A549 (cell line): ENCODE data around the gene PRDX5.

Experiments
- BHLHE40 ChIP-seq: IDR thresholded peaks from 2 replicates; pipeline ENCODE4 v1.6.1; 2012; ENCODE audit warnings: low read depth, low read length, inconsistent platforms
- CBX2 ChIP-seq: fragments of 200-600 bp; sonication (generic); IDR thresholded peaks from 2 replicates; pipeline ENCODE4 v1.6.1; 2016; ENCODE audit warnings: low read depth, mild to moderate bottlenecking, borderline replicate concordance
- CEBPB ChIP-seq, 2 experiments: fragments of >200 bp in 1 of 2; sonication (Bioruptor Twin) in 1 of 2; formaldehyde crosslinking in 1 of 2; IDR thresholded peaks; 2 replicates each; pipeline ENCODE4 v1.6.1; 2012 to 2016
- CHD2 ChIP-seq: fragments of 150-350 bp; IDR thresholded peaks from 2 replicates; pipeline ENCODE4 v1.6.1; 2014; ENCODE audit warnings: low read length; ENCODE audit not compliant: partially characterized antibody
- CTCF ChIP-seq: fragments of >200 bp; sonication (Bioruptor Twin); formaldehyde crosslinking; IDR thresholded peaks from 3 replicates; pipeline ENCODE4 v1.5.1; 2016
- EP300 ChIP-seq, 2 experiments: fragments of >200 bp; sonication (Bioruptor Twin); formaldehyde crosslinking; IDR thresholded peaks; 2 replicates in 1 of 2; 3 replicates in 1 of 2; pipeline ENCODE4 v1.6.1; 2016 to 2017
- GATA3 ChIP-seq: IDR thresholded peaks from 2 replicates; pipeline ENCODE4 v1.6.1; 2012; ENCODE audit warnings: borderline replicate concordance
- JUN ChIP-seq, 2 experiments: fragments of >200 bp; sonication (Bioruptor Twin); formaldehyde crosslinking; IDR thresholded peaks; 2 replicates in 1 of 2; 3 replicates in 1 of 2; pipeline ENCODE4 v1.6.1; 2016 to 2017
- NFE2L2 ChIP-seq: fragments of 150-350 bp; conservative IDR thresholded peaks from 2 replicates; pipeline ENCODE4 v1.6.1; 2014; ENCODE audit warnings: low read length
- PBX3 ChIP-seq: IDR thresholded peaks from 2 replicates; pipeline ENCODE4 v1.6.1; 2012
- POLR2A ChIP-seq: IDR thresholded peaks from 2 replicates; pipeline ENCODE4 v1.6.1; 2012; ENCODE audit warnings: mild to moderate bottlenecking, low read length
- RARB ChIP-seq: fragments of 250-450 bp; sonication (Bioruptor Pico); IDR thresholded peaks from 2 replicates; pipeline ENCODE4 v1.8.0; 2021; ENCODE audit warnings: mild to moderate bottlenecking, moderate library complexity
- REST ChIP-seq: fragments of 200-600 bp; sonication (generic); IDR thresholded peaks from 2 replicates; pipeline ENCODE4 v1.6.1; 2016; ENCODE audit warnings: antibody characterized with exemption, mild to moderate bottlenecking, moderate library complexity
- TF ChIP-seq, protein P1 (sequence below): IDR thresholded peaks from 2 replicates; pipeline ENCODE4 v1.6.1; 2012

DNA sequence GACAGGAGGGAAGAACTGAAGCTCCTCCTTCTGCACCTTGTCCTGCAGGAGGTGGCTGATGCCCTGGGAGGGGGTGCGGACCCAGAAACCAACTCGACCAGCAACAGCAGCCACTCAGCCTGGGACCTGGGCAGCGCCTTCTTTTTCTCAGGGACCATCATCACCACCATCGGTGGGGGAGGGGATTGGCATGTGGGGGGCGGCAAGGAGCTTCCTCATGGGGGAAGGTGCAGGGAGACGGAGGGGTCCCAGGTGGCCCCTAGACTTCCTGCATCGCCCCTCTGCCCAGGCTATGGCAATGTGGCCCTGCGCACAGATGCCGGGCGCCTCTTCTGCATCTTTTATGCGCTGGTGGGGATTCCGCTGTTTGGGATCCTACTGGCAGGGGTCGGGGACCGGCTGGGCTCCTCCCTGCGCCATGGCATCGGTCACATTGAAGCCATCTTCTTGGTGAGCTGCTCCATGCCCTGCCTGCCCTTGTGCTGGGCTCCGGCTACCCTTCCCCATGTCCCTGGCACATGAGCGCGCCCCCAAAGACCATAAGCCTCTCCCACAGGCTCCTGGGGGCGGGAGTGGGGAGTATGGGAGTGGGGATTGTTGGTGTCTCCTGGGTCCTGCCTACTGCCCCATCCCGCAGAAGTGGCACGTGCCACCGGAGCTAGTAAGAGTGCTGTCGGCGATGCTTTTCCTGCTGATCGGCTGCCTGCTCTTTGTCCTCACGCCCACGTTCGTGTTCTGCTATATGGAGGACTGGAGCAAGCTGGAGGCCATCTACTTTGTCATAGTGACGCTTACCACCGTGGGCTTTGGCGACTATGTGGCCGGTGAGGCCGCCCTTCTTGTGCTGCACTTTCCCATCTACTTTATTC is 20.9 kb upstream of the PRDX5 start:
- TF ChIP-seq CTCF = no peak
- no peak for TF ChIP-seq CEBPB (IDR thresholded peaks at IDR 0.05)
- TF ChIP-seq CHD2 = no peak
- TF ChIP-seq POLR2A = no peak
- TF ChIP-seq PBX3 = no peak
- TF ChIP-seq GATA3 = no peak
- TF ChIP-seq REST = no peak
- TF ChIP-seq RARB (CRISPR knock-in tag) = no peak
- TF ChIP-seq EP300 (IDR thresholded peaks at IDR 0.05) = no peak
- TF ChIP-seq CBX2 = no peak
- no peak for TF ChIP-seq BHLHE40
- TF ChIP-seq, protein P1, sequence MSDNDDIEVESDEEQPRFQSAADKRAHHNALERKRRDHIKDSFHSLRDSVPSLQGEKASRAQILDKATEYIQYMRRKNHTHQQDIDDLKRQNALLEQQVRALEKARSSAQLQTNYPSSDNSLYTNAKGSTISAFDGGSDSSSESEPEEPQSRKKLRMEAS = no peak
- TF ChIP-seq JUN (IDR thresholded peaks at IDR 0.05) = no peak
- no peak for TF ChIP-seq NFE2L2
